Activated CD4-positive, alpha-beta T cell treated with anti-CD3 and anti-CD28 coated beads, Interleukin-2, amount 50 U/mL, for 24 hours (primary cell): ENCODE measurements around the gene ZSCAN18.
"Not testable (repeated sequence)": the region's sequence is repeated elsewhere in the genome, so short reads cannot be mapped to it uniquely, and the experiment has no call there.

Source experiments
- DNase-seq, 2 donors: peaks; one replicate each; pipeline ENCODE4 v3.0.0-alpha.2; 2020; ENCODE audit warnings: low read depth in 1 of 2, low spot score in 1 of 2

Gene ZSCAN18, protein sequence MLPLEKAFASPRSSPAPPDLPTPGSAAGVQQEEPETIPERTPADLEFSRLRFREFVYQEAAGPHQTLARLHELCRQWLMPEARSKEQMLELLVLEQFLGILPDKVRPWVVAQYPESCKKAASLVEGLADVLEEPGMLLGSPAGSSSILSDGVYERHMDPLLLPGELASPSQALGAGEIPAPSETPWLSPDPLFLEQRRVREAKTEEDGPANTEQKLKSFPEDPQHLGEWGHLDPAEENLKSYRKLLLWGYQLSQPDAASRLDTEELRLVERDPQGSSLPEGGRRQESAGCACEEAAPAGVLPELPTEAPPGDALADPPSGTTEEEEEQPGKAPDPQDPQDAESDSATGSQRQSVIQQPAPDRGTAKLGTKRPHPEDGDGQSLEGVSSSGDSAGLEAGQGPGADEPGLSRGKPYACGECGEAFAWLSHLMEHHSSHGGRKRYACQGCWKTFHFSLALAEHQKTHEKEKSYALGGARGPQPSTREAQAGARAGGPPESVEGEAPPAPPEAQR

DNA sequence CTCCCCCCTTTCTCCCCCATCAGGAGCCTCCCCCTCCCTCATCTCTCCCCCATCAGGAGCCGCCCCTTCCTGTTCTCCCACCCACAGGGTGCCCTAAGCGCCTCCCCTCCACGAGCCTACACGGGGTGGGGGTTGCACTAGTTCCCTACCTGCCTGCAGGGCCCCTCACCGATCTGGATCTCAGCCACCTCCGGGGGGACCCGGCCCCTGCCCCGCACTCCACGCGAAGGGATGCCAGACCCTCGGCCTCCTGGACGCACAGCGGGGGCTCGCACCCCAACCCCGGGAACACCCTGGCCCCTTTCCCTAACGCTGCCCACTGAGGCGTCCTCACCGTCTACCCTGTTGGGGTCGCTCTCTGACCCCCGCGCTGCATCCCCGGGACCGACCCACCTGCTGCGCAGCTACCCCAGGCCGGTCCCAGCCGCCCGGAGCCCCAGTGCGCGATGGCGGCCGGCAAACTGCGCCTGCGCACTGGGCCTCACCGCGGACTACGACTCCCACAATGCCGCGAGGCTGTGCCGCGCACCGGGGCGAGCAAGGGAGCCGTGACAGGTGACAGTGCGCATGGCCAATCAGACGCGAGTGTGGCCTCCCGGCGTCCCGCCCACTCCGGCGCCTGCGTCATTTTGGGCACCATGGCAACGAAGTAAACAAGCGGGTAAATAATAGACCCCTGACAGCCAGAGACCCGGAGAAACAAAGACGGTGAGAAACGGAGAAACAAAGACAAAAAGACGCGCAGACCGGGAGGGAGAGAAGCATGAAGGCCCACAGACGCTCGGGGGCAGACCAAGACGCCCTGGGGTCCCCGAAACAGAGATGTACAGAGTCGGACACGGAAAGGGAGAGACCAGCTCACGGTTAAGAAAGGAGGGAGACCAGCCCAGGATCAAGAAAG, at the start of gene ZSCAN18:
Gene ZSCAN18 (minus strand): TSS at position 451 of the 901 bp plus-strand sequence. CDS start 7,964 bp downstream, outside the sequence.
- DNase-seq = peak; percentile 84 to 94

DNA sequence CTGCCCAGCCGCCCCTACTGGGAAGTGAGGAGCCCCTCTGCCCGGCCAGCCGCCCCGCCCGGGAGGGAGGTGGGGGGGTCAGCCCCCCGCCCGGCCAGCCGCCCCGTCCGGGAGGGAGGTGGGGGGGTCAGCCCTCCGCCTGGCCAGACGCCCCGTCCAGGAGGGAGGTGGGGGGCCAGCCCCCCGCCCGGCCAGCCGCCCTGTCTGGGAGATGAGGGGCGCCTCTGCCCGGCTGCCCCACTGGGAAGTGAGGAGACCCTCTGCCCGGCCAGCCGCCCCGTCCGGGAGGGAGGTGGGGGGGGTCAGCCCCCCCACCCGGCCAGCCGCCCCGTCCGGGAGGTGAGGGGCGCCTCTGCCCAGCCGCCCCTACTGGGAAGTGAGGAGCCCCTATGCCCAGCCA, 49.4 kb upstream of the ZSCAN18 start:
- DNase-seq = not testable (repeated sequence)

DNA sequence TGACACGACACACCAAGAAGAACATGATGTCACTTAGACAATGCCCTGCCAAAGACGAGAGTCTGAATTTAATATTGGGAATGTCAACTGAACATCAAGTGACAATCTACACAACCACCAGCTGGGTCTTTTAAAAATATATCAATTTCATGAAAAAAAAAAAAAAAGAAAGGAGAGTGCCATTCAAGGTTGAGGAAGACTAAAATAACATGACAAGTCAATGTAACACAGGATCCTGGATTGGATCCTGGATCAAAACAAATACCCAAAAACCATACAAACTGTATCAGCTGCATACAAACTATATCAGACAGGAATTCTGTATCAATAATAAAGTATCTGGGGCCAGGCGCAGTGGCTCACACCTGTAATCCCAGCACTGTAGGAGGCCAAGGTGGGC, 47.8 kb upstream of the ZSCAN18 start:
- DNase-seq = no peak

DNA sequence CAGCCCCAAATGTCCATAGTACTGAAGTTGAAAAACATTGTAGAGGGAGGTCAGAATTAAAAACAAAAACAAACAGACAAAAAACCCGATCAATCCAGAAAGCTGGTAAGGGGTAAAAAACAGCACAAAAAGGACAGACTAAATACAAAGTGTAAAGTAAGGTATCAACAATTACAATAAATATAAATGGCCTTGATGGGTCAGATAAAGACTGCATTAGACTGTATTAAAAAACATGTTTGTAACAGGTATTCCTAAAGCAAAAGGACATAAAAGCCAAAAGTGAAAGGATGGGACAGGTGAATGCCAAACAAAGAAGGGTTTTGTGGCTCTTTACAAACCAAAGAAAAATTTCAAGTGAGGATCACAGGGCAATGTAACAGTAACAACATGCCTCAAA, 36.2 kb upstream of the ZSCAN18 start:
- no peak for DNase-seq

DNA sequence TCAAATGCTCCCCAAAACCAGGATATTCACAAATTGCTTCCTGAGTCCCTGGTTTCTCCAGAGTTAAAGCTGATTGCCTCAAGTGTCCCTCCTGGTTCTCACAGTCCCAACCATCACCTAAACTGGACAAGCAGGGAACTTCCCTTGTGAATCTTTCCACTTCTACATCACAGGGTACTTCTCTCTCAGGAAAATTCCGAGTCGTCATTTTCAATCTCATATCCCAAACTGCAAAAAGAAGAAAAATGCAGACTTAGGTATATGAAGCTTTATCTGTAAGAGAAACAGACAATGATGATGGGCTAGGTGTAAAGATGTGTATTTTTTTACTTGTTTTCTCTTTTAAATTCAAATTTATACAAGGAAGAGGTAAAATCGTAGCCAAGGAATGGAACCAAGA, 31.3 kb upstream of the ZSCAN18 start:
- no peak for DNase-seq

DNA sequence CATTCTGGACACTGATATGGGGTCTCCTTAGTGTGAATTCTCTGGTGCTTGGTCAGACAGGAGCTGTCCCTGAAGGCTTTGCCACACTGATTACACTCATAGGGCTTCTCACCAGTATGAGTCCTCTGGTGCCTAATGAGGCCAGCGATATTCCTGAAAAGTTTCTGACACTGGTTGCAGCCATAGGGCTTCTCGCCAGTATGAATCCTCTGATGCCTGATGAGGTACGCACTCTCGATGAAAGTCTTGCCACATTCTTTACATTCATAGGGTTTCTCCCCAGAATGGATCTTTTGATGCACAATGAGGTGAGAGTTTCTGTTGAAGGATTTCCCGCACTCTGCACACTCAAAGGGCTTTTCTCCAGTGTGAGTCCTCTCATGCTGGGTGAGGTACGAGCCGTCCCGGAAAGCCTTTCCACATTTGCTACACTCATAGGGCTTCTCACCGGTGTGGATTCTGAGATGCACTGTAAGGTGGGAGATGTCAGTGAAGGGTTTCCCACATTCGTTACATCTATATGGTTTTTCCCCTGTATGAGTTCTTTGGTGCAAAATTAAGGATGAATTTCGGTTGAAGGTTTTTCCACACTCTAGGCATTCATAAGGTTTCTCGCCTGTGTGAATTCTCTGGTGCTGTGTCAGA, 30.1 kb upstream of the ZSCAN18 start:
- DNase-seq = no peak

DNA sequence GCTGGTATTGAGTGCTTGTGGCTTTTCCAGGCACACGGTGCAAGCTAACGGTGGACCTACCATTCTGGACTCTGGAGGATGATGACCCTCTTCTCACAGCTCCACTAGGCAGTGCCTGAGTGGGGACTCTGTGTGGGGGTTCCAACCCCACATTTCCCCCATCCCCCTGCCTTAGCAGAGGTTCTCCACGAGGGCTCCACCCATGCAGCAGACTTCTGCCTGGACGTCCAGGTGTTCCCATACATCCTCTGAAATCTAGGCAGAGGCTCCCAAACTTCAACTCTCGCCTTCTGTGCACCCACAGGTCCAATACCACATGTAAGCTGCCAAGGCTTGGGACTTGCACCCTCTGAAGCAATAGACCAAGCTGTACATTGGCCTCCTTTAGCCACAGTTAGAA, 25.3 kb upstream of the ZSCAN18 start:
- no peak for DNase-seq

DNA sequence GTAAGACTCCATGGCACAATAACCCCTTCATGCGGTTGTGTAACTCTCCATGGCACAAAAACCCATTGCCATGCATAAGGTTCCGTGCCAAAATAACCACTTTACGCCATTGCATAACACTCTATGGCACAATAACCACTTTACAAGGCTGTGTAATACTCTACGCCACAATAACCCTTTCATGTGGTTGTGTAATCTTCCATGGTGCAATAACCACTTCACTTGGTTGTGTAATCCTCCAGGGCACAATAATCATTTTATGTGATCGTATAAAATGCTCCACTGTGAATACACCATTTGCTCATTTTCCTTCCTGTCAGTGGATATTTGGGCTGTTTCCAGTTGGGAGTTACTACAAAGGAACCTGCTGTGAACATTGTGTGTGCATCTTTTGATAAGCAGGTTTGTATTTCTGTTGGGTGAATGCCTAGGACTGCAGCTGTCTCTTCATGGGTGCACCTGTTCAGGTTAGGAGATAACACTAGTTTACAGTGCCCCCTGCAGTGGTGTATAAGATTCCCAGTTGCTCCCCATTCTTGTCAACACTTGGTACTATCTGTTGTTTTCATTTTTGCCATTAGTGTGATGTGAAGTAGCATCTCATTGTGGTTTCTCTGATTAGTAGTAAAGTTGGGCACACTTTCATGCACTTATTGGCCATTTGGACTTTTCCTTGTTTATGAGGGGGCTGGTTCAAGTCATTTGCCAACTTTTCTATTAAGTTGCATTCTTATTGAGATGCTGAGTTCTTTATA, 21.1 kb upstream of the ZSCAN18 start:
- no peak for DNase-seq

DNA sequence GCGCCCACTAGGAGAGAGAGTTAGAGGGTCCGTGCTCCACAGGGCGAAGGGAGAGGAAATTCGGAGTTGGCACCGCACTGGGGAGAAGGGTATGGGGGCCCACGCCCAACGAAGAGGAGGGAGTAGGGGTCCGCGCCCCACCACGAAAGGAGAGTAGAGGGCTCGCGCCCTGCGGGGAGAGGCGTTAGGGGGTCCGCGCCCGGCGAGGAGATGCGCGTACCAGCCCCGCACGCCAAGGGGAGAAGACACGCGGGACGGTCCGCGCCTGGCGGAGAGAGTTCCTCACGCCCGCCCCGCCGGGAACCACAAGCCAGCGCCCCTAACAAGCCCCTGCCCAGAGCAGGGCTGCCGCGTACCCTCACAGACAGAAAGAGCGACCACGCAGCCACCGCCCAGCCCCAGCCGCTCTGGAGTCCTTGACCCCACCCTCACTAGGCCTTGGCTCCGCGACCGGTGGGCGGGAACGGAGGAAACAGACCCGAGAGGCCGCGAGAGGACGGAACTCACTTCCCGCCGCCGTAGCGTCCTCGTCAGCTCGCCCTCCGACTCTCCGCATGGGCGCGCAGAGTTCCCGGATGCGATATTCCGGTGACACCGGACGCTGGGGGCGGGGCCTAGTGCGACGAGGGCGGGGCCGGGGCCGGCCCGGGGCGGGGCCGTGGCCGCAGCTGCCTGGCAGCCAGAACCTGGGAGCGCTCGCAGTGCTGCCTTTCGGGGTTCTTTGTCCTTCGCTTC, 20.0 kb upstream of the ZSCAN18 start:
- DNase-seq = no peak

DNA sequence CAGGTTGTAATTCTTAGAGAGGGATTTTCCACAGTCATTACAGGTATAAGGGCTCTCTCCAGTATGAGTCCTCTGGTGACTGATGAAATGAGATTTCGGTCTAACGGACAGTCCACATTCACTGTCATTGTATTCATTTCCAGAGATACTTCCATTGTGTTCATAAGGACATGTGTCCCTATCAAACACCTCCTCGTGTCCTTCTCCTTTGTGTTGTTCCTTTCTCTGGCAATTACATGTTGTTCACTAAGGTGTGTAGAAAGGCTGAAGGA, 10.5 kb upstream of the ZSCAN18 start:
- no peak for DNase-seq

DNA sequence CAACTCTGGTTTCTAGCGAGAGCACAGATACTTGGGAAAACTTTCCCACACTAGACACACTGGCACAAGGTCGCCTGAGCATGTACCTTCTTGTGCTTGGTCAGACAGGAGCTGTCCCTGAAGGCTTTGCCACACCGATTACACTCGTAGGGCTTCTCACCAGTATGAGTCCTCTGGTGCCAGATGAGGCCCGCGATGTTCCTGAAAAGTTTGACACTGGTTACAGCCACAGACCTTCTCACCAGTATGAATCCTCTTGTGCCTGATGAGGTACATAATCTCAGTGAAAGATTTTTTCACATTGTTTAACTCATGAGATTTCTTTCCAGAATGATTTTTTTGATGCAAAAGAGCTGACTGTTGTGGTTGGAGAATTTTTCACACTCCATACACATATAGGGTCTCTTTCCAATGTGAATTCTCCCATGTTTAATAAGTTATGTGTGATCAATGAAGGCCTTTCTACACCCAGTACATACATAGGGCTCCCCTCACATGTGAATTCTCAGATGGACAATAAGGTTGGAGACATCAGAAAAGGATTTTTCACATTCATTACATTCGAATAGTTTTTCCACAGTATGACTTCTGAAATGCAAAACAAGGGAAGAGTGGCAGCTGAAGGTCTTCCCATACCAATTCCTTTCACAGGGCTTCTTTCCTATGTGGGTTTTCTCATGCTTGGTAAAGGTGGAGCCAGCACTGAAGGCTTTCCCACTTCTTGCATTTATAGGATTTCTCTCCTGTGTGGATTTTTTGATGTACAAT, 9.9 kb upstream of the ZSCAN18 start:
- DNase-seq = no peak

DNA sequence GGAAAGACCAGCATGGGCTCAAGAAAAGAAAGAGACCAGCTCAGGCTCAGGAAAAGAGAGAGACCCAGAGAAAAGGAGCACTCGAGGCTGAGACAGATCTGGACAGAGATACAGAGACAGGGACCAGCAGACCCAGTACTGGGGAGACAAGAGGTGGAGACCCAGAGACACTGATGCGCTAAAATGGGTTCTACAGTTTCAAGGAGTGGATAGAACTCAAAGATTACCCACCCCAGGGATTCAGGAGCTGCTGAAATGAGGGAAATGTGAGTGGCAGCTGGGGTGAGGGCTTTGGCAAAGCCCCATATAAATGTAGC, 609 bp upstream of the ZSCAN18 start:
- no peak for DNase-seq

DNA sequence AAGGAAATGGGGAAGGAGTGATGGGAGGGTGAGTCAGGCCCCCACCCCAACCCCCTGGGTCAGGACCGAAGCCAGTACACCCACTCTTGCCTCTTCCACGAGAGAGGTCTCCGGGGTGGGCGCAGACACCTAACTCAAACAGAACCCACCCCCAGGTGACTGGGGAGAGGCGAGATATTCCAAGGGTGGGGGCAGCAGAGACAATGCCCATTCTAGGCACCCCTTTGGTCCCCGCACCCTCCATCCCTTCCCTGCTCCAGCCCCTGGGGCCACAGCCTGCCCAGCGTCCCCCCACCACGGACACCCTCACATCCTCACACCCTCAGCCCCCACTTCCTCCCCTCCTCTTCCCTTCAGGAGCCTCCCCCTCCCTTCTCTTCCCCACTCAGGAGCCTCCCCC, 682 bp downstream of the ZSCAN18 start:
- DNase-seq = no peak

DNA sequence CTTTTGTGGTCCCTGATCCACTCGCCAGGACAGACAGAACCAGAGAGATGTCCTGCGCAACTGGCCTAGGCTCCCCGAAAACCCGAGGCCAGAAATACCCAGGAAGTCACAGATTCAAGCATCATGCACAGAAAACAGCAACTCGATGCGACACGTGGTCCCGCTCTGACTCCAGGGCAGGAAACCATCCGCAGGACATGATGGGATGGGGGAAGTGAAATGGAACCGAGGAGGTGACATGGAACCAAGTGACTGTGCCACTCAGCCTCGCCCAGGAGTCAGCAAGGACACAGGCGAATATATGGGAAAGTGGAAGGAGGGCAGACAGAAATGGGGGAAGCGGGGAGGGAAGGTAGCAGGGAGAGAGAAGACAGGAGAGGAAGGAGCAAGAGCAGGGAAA, 1.1 kb downstream of the ZSCAN18 start:
- DNase-seq = no peak

DNA sequence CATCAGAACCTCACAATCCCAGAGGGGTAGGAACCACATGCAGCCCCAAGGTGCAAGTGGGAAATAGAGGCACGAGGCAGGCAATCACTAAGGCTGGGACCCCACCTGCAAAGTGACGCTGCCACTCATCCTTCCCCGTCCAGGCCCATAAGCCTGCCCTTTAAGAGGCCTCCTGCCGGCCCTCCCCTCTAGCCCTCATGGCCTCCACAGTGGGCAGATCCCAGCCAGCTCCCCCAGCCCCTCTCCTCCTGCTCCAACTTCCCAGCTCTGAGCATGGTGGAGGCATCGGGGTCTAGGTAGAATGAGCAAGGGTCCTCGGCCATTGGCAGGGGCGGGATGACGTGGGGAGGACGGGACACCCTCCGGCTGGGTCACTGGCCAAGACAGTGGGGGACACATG, 2.7 kb downstream of the ZSCAN18 start:
- DNase-seq = no peak

DNA sequence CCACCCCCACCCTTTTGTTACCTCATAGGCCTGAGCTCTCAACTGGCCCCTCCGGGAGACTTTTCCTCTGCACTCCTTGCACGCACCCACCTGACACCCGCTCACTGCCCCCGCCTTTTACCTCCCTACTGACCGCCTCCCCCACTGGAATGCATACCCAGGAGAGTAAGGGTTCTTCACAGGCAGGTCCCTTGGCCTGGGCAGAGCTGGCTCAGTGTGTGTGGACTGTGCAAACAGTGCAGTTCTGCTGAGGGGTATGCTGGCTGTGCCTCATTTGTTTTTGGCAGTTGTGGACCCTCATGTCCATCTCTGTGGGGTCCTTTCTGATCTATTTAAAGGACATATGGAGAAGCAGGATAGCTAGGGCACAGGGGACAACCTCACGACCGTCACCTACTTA, 5.0 kb downstream of the ZSCAN18 start:
- no peak for DNase-seq

DNA sequence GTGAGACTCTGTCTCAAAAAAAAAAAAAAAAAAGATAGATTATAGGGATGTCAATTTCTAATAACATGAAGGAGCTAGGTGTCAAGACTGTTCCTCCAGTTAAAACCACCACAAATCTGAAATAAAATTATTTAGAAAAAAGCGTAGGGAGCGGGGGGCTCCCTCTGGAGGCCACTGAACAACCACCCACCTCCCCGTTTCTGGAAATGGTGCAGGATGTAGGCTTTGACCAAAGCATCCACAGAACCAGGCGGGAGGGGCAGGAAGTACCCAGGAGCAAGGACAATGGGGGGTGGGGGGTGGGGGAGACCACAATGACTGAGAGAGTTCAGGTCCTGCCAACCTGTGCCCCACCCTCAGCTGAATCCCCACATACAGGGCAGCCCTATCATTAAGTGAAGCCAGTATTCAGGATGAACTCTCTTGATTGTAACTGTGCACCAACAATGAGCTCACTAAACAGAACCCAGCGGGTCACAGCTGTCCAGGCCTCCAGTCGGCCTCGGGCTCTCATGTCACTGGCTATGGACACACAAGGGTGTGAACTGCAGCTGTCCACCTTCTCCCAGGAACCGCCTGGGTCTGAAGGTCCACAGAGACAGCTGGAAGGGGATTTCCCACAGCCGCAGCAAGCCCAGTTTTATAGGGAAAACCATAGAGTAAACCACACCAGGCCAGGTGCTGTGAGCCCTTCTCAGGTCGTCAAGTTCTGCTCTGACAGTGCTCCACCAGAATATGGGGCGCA, 6.6 kb downstream of the ZSCAN18 start:
- no peak for DNase-seq

DNA sequence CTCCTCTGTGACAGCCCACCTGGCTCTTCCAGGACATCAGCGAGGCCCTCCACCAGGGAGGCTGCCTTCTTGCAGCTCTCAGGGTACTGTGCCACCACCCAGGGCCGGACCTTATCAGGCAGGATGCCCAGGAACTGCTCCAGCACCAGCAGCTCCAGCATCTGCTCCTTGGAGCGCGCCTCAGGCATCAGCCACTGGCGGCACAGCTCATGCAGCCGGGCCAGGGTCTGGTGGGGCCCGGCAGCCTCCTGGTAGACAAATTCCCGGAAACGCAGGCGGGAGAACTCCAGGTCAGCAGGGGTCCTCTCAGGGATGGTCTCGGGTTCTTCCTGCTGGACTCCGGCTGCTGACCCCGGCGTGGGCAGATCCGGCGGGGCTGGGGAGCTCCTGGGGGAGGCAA, 8.2 kb downstream of the ZSCAN18 start:
- no peak for DNase-seq

DNA sequence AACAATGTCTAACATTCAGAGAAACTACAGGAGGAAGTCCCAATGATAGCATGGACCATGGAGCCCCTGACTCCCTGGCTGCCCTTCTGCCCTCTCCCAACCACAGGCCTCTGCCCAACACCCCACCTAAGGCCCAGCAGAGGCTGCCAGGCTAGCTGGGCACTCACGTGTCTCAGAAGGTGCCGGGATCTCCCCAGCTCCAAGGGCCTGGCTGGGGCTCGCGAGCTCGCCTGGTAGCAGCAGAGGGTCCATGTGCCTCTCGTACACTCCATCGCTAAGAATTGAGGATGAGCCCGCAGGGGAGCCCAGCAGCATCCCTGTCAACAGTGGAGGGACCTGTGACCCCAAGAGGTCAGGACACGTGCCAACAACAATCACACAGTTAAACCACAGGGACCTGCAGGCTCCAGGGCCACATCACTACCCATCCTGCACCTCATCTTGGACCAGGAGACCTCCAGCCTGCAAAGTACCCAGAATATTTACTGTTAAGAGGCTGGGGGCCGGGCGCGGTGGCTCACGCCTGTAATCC, 9.4 kb downstream of the ZSCAN18 start:
- no peak for DNase-seq
